C4-2B (cell line): Measurements from ENCODE around the gene SH2D4B.

Experiments
- H3K27ac ChIP-seq: fragments of 450-650 bp; 2 replicates; pipeline ENCODE4 v1.5.1; 2017
- ZFX ChIP-seq: fragments of 450-650 bp; IDR thresholded peaks from 2 replicates; pipeline ENCODE4 v1.6.1; 2017
- TF ChIP-seq, protein P1 (sequence below): fragments of 450-650 bp; conservative IDR thresholded peaks from 2 replicates; pipeline ENCODE4 v1.5.1; 2017; ENCODE audit warnings: mild to moderate bottlenecking

Gene SH2D4B

GRCh38 chr10:80516506-80517075 lies 21.1 kb upstream of the SH2D4B start:
- H3K27ac ChIP-seq: no peak overlapping the region
- TF ChIP-seq, protein P1, sequence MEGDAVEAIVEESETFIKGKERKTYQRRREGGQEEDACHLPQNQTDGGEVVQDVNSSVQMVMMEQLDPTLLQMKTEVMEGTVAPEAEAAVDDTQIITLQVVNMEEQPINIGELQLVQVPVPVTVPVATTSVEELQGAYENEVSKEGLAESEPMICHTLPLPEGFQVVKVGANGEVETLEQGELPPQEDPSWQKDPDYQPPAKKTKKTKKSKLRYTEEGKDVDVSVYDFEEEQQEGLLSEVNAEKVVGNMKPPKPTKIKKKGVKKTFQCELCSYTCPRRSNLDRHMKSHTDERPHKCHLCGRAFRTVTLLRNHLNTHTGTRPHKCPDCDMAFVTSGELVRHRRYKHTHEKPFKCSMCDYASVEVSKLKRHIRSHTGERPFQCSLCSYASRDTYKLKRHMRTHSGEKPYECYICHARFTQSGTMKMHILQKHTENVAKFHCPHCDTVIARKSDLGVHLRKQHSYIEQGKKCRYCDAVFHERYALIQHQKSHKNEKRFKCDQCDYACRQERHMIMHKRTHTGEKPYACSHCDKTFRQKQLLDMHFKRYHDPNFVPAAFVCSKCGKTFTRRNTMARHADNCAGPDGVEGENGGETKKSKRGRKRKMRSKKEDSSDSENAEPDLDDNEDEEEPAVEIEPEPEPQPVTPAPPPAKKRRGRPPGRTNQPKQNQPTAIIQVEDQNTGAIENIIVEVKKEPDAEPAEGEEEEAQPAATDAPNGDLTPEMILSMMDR: no peak
- no peak for TF ChIP-seq ZFX

DNA sequence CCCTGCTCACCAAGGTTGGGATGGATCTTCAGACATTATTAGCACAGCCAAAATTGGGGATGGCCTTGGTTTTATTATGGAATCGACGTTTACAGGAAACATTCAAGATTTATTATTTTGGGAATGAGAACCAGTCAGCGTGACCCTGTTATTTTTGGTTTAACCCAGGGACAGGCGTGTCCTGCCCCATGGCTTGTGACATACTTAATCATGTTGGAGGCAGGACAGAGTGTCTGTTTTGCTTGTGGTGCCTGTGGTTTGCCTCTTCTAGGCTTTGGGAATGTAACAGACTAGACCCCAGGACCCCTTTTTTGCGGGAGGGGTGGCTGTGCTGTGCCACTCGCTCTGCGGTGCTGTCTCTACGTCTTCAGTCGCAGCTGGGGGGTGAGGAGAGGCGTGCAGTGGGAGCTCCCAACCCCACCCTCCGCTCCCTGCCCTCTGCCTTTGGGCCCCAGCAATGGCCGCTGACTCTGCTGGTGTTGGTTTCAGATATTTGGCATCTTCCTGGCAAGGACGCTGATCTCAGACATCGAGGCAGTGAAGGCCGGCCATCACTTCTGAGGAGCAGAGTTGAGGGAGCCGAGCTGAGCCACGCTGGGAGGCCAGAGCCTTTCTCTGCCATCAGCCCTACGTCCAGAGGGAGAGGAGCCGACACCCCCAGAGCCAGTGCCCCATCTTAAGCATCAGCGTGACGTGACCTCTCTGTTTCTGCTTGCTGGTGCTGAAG lies 20.1 kb upstream of the SH2D4B start:
- no peak overlapping the region for H3K27ac ChIP-seq
- no peak for TF ChIP-seq ZFX
- TF ChIP-seq, protein P1: no peak

GRCh38 chr10:80518143-80518806 lies 19.4 kb upstream of the SH2D4B start:
- TF ChIP-seq, protein P1: no peak
- no peak for TF ChIP-seq ZFX
- no peak overlapping the region for H3K27ac ChIP-seq

- no peak for TF ChIP-seq ZFX
- TF ChIP-seq, protein P1: no peak
- H3K27ac ChIP-seq: no peak overlapping the region
These were observed 18.8 kb upstream of the SH2D4B start for GRCh38 chr10:80518807-80519360.

GRCh38 chr10:80519936-80520650 lies 17.6 kb upstream of the SH2D4B start:
- TF ChIP-seq ZFX: no peak
- TF ChIP-seq, protein P1: no peak
- no peak overlapping the region for H3K27ac ChIP-seq

DNA sequence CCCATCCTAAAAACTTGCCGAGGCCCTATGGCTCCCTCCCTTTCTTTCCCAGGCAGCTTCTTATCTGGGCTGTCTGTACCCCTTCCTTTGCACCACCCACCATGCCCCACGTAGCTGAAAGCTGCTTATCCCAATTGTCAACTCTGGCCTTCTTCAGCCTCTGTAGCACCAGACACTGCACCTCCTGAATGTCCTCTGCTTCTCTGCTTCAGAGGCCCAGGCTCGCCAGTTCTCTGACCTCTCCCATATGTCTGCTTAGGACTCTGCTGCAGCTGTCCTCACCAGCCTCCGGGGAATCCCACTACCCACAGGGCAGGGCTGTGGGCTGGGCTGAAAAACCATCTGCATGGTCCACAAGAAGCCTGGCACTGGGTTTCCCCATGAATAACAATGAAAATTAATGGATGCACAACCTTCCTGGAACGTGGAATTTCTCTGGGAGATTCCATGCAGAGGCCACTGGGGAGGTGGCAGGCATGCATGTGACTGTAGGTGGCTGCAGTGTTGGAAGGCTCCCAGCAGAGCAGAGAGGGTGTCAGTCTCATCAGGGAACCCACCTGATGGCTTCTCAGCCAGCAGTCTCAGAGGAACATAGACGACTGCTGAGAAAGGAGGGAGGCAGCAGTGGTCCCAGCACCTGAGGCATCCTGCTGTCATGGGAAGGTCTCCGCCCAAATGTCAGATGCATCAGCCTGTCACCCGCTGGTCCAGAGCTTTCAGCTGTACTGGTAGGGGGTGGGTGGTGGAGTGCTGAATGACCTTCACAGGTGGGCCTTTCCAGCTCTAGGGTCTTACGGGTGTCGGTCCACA lies 16.8 kb upstream of the SH2D4B start:
- TF ChIP-seq, protein P1: no peak
- TF ChIP-seq ZFX: no peak
- H3K27ac ChIP-seq: no peak overlapping the region
